HG02610 (cell line): Measurements from ENCODE around the gene YWHAG.
"Not testable (repeated sequence)": the region's sequence is repeated elsewhere in the genome, so short reads cannot be mapped to it uniquely, and the experiment has no call there.

Experiments used
- ATAC-seq: cut with Tn5 transposase; IDR thresholded peaks from one replicate; pipeline ENCODE4 v1.9.1; 2021; ENCODE audit warnings: mild to moderate bottlenecking, moderate library complexity; ENCODE audit not compliant: unreplicated experiment

YWHAG gene

GRCh38 chr7:76380623-76380966 lies 21.8 kb upstream of the YWHAG start:
- ATAC-seq, result no peak

DNA sequence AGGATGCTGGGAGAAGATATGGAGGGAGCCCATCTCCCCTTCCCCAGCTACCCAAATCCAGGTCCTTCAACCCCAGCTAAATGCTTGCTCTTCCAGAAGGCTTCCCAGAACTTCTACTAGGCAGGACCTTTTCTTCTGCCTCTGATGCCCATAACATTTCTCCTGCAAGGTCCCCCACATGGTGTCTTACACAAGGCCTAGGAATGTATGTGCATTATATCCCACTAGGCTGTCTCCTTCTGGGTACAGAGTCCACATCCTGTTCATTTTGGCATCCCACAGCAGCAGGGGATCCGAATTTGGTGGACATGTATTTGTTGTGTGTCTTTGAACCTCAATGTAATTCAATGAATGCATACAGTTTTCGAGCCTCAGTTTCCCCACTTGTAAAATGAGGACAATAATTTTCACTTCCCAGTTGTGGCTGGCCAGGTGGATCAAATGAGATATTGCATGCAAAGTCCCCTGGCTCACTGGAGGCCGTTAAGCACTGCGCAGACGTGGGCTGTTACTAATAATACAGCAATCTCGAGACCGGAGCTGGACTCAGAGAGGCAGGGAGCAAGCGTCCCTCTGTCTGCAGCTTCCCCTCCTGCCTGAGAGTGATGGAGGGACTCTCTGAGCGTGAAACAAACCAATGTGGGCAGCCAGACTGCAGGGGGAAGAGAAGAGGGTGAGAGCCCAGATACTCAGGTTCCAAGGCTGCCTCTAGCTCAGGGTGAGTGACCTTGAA lies 18.6 kb upstream of the YWHAG start:
- no peak for ATAC-seq

- no peak for ATAC-seq
These were observed 16.5 kb upstream of the YWHAG start for GRCh38 chr7:76375251-76375650.

DNA sequence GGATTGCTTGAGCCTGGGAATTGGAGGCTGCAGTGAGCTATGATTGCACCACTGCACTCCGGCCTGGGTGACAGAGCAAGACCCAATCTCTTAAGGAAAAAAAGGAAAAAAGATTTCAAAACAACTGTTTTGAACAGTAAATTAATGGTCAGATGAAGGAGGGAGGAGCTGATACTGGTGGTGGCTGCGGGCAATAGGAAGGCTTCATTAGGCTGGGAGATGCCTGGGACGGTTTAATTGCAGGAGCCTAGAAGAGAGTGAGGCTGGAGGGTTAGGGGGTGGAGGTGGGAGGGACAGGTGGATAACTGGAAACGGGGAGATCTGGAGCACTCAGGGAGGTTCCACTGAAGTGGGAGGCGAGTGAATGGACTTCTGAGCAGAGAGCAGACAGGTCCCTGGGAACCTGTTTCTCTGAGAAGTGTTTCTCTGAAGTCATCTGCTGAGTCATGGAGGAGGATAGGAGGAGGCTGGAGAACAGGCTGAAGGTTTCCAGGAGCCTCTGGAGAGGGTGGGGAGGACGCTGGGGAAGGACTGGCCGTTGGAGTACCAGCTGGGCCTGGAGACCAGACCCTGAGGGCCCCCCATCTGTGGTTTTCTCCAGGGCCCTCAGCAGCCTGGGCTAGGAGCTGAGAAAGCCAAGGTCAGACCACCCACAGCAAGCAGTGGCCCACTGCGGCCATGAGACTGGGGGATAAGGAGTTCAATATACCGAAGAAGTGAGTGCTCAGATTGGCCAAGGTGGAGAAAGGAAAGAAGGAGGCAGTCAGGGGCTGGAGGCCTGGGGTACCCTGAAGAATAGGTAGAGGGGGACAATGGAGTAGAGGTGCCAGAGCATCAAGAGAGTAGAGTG lies 14.4 kb upstream of the YWHAG start:
- ATAC-seq, result no peak

DNA sequence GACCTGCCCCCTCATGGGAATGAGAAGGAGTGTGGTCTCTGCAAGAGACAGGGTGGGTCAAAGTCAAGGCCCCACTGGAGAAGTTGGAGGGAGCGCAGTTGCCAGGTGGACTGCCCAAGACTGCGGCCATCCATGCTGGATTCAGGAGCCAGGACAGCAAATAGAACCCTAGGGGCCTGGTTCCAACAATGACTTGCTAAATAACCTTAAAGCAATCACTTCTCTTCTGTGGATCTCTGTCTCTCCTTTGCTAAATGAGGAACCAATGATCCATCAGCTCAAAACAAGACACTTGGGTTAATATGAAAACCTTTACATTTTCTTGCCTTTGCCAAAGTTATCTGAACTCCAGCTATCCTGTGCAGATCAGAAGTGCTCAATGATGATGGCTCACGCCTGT lies 12.6 kb upstream of the YWHAG start:
- ATAC-seq, result no peak

GRCh38 chr7:76369018-76369417 lies 10.2 kb upstream of the YWHAG start:
- no peak for ATAC-seq

GRCh38 chr7:76368190-76368589 lies 9.4 kb upstream of the YWHAG start:
- no peak for ATAC-seq

GRCh38 chr7:76364198-76364584 lies 5.4 kb upstream of the YWHAG start:
- no peak for ATAC-seq

DNA sequence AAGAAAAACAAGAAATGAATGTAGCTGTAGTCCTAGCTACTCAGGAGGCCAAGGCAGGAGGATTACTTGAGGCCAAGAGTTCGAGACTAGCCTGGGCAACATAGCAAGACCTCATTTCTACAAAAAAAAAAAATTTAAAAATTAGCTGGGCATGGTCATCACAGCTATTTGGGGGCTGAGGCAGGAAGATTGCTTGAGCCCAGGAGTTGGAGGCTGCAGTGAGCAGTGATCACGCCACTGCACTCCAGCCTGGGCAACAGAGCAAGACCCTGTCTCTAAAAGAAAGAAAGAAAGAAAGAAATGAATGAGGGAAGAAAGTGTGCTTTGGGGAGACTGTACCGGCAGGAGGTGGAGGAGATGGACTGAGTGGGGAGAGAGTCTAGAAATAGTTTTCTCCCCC lies 5.0 kb upstream of the YWHAG start:
- not testable (repeated sequence) for ATAC-seq

DNA sequence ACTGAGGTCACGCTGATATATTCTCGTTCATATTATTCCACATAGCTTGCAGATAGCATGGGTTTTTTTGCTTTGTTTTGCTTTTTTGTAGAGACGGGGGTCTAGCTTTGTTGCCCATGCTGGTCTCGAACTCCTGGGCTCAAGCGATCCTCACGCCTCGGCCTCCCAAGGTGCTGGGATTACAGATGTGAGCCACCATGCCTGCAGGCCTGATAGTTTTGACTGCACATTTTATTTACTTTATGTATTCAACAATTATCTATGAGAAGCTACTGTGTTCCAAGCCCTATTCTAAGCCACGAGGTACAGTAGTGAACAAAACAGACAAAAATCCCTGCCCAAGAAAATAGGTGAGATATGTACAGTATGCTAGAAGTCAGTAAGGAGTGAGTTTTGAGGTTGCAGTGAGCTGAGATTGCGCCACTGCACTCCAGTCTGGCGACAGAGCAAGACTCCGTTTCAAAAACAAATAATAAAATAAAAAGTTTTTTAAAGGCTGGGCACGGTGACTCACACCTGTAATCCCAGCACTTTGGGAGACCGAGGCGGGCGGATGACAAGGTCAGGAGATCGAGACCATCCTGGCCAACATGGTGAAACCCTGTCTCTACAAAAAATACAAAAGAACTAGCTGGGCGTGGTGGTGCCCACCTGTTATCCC lies 1.3 kb upstream of the YWHAG start:
- no peak for ATAC-seq

DNA sequence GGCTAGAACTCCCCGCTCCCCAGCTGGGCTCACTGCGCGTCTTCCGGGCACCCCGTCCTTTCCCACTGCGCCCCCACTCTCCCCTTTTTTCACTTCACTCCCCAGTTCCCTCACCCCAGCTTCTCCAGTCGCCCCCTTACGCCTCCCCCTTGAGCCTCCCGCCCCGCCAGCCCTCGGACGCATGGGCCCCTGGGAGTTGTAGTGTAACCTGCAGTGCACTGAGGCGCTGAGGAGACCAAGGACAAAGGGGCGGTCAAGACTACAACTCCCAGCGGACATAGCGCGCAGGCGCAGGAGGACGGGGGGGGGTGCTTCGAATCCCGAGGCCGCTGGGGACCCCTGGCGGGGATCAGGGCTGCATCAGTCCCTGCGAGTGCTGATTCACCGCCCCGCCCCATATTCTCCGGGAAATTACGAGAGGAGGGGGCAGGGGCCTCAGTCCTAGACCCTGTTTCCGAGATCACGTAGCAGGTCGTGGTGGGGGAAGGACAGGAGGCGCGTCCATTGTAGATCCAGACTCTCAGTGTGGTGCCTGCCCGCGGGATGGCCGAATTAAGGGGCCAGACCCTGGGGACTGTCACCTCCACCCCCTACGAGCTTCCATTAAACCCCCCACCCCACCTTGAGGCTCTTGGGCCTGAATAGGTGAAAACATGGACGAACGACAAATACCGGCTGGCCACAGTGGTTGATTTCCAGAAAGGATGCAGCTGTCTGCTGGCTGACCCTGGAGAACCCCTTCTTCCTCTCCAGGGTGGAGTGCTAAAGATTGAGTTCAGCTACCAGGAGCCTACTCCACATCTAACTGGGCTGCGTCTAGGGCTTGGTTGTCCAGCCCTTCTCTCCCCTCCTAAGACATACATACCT lies 553 bp upstream of the YWHAG start:
- peak; percentile 88 for ATAC-seq

DNA sequence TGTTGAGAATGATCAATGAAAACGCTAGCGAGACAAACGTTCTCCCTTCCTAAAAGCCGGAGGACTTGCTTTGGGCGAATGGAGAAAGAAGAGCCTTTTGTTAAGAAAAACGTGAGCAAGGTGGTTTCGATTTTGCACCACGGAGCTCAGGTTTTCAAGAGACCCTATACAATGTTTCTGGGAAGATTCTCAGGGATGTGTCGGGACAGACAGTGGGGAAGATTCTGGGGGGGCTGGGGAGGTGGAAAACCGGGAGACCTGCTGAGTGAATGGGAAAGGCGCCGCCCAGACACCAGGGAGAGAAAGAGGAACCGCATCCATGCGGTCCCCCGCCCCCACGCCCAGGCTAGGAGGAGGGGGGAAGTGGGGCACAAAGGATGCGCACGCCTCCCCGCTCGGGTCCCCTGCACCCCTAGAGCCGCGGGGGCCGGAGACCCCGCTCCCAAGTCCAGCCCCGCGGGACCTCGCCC lies 745 bp downstream of the YWHAG start:
- peak; percentile 26 for ATAC-seq

GRCh38 chr7:76357475-76358010 lies 1.2 kb downstream of the YWHAG start:
- ATAC-seq, result no peak

DNA sequence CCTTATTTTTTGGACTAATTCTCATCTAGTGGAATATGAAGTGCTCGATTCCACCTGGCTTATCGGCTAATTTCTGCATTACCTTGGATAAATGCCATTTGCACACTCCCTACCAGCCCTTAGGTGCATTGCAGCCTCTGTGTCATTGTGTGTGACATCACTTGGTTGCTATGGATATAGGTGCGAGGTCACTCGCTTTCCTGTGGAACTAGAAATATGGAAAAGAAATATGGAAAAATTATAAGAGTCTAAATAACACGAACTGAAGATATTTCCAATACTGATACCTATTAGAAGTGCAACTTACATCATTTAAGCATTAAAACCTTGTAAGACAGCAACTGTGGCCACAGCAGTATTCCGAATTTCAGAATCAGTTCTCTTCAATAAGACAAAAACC lies 2.0 kb downstream of the YWHAG start:
- ATAC-seq, result no peak

DNA sequence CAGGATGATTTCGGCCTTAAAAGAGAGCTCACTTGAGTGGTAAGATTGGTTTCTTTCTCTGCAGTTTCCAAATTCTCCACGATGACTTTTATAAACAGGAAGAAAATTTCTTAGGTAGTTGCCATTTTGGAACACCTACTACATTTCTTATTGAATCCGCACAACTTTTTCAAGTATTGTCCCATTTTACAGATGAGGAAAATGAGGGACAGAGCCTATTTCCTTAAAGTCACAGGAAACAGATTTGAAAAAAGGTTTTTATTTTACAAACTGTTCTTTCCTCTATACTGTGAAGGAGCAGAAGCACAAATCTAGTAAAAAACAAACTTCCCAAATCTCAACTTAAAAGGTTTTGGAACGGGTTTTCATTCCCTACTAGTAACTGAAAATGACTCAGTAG lies 2.7 kb downstream of the YWHAG start:
- no peak for ATAC-seq

DNA sequence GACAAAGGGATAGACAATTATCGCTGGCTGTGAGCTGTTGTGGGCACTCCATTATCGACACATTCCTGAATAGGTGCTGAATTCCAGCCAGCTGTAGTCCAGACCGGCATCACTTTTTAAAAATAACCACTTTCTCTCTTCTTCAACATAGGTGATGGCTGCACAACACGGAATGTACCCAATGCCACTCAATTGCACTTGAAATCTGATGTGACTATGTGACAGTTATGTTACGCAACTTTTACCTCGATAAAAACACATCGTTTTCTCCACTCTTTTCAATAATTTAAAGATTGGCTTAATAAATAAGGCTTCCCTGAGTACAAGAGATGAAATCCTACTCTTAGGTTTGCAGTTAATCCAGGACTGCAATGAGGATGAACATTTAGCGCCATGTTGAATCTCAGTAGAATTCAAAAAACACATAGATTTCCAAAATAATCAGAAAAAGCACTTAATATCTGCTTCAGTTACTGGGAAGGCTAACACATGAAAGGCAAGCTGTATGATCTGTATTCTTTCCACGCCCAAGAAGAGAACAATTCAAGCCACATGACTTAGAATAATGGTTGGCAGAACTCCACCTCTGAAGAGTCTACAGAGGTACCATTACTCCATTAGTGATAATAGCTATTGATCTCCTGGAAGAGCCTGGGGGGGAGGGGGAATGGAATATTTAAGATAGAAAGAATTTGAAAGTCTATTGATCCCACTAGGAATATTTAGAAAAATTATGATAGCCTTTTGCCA lies 3.6 kb downstream of the YWHAG start:
- ATAC-seq, result no peak

DNA sequence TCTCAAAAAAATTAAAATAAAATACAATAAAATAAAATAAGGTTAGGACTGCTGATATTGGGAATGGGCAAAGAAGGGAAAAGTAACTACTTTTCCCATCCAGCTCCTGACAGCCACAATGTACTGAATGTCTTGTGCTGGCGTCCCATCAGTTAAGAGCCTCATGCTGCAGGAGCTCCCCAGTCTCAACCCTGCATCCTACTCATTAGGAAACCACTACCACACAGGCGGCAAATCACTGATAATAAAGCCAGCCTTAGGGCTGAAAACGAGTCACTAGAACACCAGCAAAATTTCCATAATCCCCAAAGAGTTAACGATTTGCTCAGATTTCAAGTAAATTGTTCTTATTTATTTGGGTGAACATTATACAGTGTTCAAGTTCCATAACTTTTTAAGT lies 4.3 kb downstream of the YWHAG start:
- ATAC-seq, result no peak

- ATAC-seq, result no peak
These were observed 5.0 kb downstream of the YWHAG start for GRCh38 chr7:76353744-76354143.

DNA sequence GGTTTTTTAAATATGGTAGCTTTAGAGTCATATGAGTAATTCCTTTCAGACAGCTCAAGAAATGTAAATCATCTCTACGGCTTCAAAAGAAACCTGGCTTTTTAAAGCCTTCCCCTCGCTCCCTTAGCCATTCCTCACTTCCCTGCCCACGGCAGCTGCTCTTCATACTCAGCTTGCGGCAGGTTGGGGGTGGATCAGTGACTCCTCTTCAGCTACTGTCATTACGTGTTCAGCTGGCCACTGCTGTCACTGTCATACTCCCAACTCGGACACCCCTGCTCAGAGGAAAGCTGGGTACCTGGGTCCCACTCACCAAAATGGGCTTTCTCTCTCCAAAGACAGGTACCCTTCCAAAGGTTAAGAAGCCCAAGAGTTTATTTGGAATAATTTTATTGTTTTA lies 6.6 kb downstream of the YWHAG start:
- ATAC-seq, result no peak

DNA sequence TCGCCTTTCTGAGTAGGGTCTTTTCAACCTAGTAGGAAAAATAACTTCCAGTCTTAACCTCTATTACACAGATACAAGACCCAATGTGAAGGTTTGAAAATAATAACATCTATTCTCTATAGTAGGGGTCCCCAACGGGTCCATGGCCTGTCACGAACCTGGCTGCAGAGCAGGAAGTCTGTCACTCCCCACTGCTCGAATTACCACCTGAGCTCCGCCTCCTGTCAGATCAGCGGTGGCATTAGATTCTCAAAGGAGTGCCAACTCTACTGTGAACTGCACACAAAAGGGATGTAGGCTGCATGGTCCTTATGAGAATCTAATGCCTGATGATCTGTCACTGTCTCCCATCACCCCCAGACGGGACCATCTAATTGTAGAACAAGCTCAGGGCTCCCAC lies 7.4 kb downstream of the YWHAG start:
- ATAC-seq, result no peak
